ENCODE results near the gene SIPA1L3.

SIPA1L3 gene

GRCh38 chr19:37955986-37956385 lies 49.0 kb downstream of the SIPA1L3 start:
- DNase-seq (ENCODE audit: insufficient read length, low spot score) (no peak), FAIRE-seq (no peak)

GRCh38 chr19:37957176-37957575 lies 50.2 kb downstream of the SIPA1L3 start:
- no peak for TF ChIP-seq CTCF (IDR thresholded peaks at IDR 0.05; ENCODE audit: insufficient read depth, missing control alignments)

More at GRCh38 chr19:37955986-37956385, 49.0 kb downstream of the SIPA1L3 start:
- TF ChIP-seq CTCF (IDR thresholded peaks at IDR 0.05; ENCODE audit: insufficient read depth, missing control alignments): no peak

GRCh38 chr19:37959665-37960114 lies 52.7 kb downstream of the SIPA1L3 start:
- no peak for TF ChIP-seq CTCF (IDR thresholded peaks at IDR 0.05; ENCODE audit: insufficient read depth, missing control alignments)
- DNase-seq (ENCODE audit: insufficient read length, low spot score) (no peak), FAIRE-seq (no peak)

More at GRCh38 chr19:37957176-37957575, 50.2 kb downstream of the SIPA1L3 start:
- FAIRE-seq (no peak), DNase-seq (ENCODE audit: insufficient read length, low spot score) (no peak)

GRCh38 chr19:37961198-37961597 lies 54.2 kb downstream of the SIPA1L3 start:
- DNase-seq (ENCODE audit: insufficient read length, low spot score): no peak
- no peak for FAIRE-seq
- TF ChIP-seq CTCF (IDR thresholded peaks at IDR 0.05; ENCODE audit: insufficient read depth, missing control alignments): no peak

- no peak for TF ChIP-seq CTCF (IDR thresholded peaks at IDR 0.05; ENCODE audit: insufficient read depth, missing control alignments)
- FAIRE-seq: no peak
- DNase-seq (ENCODE audit: insufficient read length, low spot score): no peak
Observed at GRCh38 chr19:37963190-37963936, 56.4 kb downstream of the SIPA1L3 start.

GRCh38 chr19:37964109-37964508 lies 57.1 kb downstream of the SIPA1L3 start:
- TF ChIP-seq CTCF (IDR thresholded peaks at IDR 0.05; ENCODE audit: insufficient read depth, missing control alignments): no peak
- DNase-seq (ENCODE audit: insufficient read length, low spot score) (no peak), FAIRE-seq (no peak)

GRCh38 chr19:37966211-37966661 lies 59.2 kb downstream of the SIPA1L3 start:
- TF ChIP-seq CTCF (IDR thresholded peaks at IDR 0.05; ENCODE audit: insufficient read depth, missing control alignments): no peak
- DNase-seq (ENCODE audit: insufficient read length, low spot score): no peak
- no peak for FAIRE-seq

Data from D721Med (cell line).